HG02852 (cell line): ENCODE results near the gene PRCP.

Experiments
- ATAC-seq: cut with Tn5 transposase; IDR thresholded peaks from one replicate; pipeline ENCODE4 v1.9.1; 2021; ENCODE audit warnings: mild to moderate bottlenecking, moderate library complexity; ENCODE audit not compliant: unreplicated experiment

The PRCP gene

DNA sequence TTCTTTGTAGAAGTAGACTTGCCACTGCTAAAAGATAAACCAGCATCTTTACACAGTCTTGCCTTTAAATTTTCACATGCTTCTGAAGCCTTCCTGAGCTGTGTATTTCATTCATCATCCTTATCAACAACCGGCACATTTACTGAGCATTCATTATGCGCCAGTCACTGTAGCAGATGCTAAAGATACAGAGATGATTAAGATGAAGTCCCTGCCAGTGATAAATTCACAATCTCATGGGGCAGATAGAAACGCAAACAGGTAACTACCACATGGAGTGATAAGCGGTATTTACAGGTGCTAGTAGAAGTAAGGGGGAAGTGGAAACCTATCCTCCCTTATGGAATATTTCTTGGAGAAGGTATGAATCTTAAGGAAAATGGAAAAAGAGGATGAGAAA, 67.2 kb downstream of the PRCP start:
- ATAC-seq: no peak

DNA sequence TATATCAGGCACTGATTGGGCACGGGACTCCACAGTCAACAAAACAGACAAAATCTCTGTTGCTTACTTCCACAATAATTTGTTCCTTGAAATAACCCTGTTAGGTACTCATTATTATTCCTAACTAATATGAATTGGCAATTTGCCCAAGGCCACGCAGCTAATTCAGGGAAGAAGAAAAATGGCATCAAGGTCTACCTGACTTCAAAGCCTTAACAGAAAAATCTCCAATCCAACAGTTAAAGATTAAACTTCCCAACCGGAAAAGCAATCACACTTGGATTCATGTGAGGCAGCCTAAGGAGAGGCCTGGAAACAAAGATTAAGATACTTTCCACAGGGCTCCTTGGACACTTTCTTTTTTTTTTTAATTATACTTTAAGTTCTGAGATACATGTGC, 68.9 kb downstream of the PRCP start:
- ATAC-seq: no peak

DNA sequence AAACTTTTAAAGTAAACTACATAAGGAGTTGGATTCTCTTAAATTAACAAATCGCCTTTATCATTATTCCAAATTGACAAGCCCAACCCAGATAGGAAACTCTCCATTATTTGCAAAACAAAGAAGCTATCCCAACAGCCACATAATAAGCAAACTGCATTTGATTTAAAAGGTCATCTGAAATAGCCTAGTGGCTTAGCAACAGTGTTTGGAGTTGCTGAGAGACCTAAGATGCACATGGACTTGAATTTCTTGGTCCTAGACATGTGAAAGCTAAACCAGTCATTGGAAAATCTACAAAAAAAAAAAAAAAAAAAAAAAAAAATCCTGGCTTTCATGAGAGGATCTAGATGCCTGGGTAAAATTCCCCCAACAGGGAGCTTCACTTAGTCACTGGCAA, 69.5 kb downstream of the PRCP start:
- ATAC-seq: no peak

DNA sequence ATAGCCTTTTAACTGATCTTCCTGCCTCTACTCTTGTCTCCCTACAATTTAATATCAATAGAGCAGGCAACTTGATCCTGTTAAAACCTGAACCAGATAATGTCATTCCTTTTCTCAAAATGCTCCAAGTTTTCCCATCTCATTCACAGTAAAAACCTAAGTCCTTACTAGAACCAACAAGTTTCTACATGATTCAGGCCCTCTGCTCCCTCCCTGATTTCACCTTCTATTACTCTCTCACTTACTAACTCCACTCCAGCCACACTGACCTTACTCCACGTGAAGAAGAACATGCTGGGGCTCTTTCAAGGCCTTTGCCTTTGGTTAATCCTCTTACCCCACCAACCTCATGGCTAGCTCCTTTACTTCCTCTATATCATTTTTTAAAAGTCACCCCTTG, 71.1 kb downstream of the PRCP start:
- ATAC-seq: no peak

DNA sequence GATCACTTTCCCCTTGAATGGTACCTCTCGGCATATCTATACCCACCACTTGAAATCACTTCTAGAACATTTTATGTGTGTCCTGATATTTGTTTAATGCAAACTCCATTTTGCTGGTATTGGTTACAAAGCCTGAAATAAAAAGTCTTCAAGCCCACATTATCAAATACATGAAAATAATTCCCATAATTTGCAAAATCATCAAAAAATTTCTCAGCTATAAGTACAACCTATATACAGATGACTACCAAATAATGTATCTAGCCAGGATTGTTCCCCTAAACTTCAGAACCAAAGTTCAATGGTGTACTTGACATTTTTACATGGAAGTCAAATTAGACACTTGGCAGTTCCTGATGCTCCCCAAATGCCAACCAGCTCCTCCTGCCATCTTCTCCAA, 71.8 kb downstream of the PRCP start:
- no peak for ATAC-seq

DNA sequence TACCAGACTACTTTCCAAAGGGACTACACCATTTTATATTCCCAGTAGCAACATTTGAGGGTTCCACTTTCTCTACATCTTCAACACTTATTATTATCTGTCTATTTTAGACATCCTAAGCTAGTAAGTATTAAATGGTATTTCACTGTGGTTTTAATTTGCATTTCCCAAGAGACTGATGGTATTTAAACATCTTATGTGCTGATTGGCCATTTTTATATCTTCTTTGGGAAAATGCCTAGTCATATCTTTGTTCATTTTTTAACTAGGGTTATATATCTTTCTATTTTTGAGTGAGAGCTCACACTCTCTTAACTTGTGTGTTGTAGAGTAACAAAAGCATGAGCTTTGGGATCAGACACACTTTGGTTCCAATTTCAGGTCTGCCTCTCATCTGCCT, 73.7 kb downstream of the PRCP start:
- no peak for ATAC-seq

DNA sequence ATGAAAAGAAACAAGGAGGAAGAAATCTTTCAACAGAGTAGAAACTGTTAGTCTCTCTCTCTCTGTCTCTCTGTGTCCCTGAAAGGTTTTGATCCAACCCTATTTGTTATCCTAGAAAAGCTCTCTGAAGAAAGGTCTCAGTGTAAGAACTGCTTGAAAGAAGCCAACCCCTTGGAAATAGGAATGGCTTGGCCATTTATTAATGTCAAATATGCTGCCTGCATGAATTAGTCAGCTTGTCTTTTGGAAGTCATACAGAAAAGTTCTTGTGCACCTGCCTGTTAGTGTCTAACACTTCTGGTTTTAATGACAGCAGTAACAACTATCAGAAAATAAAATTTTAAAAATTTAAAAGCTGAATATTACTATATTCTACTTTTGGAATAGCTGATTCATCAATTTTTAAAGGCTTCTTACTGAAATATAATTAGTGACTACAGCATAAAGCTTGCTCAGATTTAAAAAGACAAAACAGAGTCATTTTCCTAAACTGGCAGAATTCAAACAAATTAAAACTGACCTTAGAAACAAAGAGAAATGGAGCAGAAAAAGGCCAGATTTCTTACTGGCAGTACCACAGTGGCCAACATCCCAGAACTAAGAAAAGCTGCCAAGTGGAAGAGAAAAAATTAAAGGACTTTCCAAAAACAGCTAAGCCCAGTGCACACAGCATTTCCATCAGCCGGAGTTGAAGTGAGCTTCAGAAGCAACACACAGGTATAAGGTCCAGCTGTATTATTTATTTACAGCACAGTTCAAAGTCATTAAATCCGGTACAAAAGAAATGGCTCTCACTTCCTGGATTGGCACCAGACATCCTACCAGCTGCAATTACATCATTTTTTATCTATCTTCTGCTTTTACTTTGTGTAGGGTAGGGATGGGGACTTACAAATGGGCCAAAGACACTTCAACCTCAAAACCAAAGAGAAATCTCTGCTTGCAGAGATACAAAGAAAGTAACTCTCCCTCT, 76.3 kb downstream of the PRCP start:
- no peak for ATAC-seq

DNA sequence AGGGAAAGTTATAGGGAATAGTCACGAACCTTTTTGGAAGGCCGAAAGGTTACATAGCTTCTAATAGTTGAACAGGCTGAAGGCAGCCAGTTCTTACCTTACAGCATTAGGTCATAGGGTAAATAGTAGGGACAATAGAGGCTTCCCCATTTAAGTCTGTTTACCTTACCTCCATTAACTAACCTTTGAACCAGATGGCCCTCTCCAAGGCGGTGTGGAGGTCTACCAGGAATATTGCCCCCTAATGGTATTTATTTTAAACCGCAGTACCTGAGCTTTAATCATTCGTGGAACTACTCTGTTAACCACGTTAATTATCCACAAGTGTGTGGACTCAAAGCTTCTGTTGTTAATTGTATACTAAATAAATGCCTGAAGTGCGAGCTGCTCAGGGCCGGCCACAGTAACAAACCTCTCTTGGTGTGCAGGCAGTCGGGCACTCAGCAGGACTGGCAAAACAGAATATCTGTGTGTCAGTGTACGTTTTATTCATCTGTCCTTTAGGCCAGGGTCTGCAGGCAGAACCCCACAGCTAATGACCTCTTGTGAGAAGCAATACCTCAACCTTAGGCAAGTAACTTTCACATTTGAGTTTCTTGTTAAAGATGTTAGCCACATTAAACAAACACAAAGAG, 81.7 kb downstream of the PRCP start:
- ATAC-seq: no peak

DNA sequence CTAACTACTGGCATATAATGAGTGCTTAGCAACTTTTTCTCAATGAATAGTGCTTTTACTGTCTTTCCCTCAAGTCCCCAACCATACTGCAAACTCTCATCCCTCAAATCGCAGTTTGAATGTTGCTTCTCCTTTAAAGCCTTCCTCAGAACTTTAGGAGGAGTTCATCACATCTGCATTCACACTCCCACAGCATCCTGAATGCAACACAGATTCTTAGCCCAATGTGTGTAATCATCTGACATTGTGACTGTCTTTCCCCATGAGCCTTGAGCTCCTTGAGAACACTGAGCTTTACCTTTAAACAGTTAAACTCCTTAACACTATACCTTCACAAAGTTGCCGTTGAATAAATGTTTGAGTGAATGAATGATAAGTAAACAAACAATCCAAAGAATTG, 84.8 kb downstream of the PRCP start:
- no peak for ATAC-seq

DNA sequence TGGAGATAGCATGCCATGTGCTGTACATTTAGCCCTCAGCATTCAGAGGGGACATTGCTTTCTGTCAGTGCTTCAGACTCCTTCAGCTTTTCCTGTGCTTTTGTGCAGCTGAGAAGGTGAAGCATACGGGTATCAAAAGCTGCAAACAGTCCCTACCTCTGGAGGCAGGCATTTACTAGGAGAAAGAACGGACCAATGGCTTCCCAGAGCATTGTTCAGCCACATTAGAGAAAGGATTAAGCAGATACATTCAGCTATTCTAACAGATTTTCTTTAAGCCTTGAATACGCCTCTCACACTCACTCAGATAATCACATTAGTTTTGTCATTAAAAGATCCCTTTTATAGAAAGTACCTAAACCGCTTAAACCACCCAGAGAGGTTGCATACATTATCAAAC, 85.9 kb downstream of the PRCP start:
- ATAC-seq: no peak

DNA sequence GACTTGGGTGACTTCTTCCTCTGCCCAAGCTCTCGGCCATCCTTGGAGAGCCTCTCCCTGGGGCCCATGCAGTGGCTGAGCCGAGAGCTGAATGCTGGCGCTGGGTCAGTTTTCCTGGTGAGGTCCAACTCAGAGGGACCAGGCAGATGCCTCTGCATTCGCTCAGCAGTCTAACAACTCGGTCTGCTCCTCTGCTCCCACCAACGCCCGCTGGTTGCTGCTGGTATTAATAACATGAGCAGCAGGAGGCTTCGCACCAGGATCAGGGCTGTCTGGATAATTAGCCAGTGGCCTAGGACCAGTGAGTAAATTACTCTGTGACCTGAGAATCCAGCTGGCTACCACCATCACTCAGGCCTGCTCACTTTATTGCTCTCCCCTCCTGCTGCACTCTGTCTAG, 88.9 kb downstream of the PRCP start:
- ATAC-seq: no peak

DNA sequence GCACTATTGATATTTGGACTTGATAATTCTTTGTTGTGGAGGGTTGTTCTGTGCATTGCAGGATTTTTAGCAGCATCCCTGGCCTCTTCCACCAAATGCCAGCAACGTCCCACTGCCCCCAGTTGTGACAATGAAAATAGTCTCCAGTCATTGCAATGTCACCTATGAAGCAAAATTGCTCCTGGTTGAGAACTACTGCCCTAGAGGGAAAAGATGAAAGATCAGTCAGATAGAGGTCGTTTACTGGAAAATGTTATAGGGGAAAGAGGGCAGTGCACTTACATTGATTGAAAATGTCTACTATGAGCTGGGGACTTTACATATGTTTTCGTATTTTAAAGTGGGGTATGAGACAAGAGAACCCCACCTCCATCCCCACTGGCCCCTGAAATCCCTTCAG, 89.5 kb downstream of the PRCP start:
- ATAC-seq: no peak

DNA sequence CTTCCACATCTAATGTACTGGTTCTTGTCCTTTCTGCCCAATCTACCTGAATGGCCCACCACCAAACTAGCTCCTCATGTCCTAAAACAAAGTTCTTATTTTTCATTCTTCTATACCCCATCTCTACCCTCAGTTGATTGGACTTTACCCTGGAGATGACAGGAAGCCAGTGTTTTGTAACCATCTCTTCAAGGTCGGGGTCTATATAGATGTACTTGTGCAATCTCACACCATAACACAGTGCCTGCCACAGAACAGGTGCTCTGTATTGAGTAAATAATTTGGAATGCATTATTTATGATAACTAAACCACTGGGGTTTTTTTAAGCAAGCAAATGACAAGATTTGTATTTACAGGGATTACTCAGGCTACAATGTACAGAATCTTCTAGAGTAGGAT, 89.9 kb downstream of the PRCP start:
- no peak for ATAC-seq

DNA sequence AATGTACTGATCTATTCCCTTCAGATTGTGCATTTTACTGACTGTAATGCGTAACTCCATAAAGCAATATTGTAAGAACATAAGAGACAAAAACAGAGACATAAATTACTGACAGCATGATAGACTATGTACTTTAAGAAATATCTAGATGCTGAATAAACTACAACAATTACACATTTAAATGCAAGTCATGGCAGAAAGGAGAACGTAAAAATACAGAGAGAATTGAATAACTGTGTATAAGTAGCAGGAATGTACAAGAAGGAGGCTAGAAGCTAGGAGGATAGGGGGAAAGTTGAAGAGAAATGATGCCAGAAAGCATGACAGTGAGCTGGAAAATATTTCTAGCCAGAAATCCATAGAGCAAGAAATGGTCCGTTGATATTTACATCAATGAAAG, 92.6 kb downstream of the PRCP start:
- no peak for ATAC-seq

DNA sequence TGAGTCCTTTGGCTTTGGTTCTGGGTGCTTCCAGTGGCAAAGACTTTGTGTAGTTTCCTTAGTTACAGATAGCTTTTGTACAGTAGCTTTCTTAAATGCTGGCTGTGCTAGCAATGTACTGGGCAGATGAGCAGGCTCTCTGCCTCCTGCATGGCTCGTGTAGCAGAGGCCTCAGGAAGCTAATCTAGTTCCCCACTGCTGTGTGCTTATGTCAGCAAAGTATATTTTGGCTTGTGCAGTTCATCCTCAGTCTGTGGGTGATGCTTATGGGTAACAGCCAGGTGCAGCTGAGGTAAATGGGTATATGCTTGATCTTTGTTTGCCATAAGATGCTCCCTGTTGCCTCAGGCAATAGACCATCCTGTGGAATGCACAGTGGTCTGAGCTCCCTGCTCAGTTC, 97.5 kb downstream of the PRCP start:
- no peak for ATAC-seq

DNA sequence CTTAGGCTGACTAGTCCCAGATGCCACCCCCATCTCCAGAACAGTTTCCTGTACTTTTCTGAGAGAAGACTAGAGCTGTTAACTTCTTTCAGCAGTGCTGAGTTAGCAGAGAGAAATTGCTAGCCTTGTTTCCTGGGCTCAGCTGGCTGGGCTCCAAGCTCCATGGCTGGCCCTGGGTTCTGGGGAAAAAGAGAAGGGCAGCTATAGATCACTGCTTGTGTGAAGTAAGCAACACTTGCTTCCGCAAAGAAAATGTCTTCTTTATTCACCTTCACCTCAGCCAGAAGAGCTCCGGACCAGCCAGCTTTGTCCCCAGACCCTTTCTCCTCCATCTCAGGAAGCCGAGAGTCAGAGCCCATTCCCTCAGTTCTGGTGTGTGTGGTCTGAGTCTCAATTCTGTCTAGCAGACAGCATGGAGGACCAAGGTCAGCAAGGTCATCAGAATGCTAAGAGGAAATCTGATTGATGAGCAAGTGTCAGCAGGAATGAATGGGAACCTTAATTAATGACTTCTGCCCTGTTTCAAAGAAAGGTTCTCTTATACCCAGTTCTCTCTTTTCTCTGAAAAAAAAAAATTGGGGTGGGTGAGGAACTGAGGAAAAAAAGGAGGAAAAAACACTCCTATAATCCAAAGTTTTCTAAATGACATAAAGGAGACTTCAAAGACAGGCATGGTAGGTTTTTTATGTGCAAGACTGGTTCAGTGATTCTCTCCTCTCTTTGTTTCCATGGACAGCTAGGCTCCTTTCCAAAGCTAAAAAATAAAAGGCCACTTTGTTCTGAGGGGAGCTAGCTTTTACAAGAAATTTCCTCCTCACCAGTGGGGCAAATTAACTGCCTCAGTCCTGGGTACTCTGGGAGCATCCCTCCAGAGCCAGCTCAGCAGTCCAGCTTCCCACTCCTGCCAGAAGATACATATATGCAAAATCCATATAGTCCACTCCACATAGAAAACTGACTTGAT, 103.0 kb downstream of the PRCP start:
- ATAC-seq: no peak

DNA sequence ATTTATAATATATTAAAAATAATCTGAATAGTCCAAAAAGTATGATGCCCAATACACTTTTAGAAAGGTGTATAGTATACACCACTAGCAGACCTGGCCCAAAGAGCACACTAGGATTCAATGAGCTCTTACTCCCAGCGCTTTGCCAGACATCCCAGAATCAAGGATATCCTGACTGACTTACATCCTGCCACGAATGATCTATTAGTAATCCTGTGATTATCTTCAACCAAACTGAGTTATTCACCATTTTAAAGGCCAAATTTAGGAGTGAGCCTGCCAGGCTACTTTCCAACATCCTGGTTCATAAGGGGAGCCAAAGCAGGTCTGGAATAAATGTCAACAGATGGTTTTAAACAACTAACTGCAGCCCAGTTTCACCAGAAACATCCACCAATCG, 105.7 kb downstream of the PRCP start:
- ATAC-seq: no peak

DNA sequence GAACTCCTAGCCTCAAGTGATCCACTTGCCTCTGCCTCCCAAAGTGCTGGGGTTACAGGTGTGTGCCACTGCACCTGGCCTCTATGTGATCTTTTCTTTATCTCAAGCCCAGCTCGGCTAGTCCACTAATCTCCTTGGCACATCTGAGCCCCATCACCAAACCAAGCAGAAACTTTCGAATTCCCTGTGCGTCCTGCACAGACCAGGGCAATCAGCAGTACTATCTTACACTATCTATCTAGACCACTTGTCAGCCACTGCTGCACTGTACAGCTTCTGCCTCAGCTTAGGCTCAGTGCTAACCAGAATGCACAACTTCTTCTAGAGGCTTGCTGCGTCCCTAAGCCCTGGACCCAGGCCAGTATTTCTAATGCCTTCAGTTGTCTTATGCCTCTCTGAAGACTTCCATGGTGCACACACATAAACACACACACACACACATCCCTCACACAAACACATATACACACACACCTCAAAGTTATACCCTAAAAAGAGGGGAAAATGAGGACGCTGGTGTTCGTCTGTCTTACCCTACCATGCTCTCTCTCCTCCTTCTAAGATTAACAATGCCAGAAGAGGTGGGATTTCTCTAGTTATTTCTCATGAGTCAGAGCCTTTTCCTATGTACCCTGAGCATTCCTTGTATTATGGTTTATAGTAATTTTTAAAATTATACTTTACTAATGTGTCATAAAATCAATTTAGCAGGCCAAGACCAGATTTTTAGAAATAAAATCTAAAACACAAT, 107.2 kb downstream of the PRCP start:
- ATAC-seq: no peak

DNA sequence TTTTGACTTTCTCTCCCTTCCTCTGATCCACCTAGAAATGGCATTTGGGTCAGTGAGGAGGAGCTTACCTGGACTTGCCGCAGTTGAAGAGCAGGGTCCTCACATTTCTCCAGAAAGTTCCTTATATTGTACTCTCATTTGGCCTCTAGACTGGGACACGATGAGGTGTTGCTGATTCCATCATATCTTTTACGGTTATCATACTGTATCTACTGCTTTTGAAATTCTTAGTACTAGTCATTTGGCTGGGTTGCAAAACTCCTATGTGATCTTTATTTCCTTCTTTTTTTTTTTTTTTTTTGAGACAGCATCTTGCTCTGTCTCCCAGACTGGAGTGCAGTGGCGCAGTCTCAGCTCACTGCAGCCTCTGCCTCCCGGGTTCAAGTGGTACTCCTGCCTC, 107.9 kb downstream of the PRCP start:
- ATAC-seq: no peak

DNA sequence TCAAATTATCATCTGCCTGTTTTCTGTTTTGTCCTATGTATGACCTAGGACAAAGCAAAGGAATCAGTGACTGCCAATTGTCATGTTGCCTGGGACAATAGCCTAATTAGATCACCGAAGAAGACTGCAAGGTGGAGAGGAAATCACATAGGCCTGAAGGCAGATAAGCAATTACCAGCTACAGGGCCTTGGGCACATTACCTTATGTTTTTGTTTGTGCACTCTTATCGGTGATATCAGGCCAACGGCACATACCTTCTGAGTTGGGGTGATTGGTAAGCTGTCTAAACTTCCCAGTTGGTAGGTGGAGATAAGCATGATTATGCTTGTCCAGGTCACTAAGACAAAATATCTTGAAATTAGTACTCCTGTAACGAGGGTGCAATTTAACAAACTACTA, 108.5 kb downstream of the PRCP start:
- ATAC-seq: no peak
